VCaP (cell line): Measurements from ENCODE around the gene MRPL44.

Experiments
- H3K27ac ChIP-seq: fragments of 450-650 bp; 2 replicates; pipeline ENCODE4 v1.5.1; 2017
- CTCF ChIP-seq: fragments of 450-650 bp; conservative IDR thresholded peaks from 2 replicates; pipeline ENCODE4 v1.5.1; 2017; ENCODE audit warnings: mild to moderate bottlenecking, moderate library complexity

Gene MRPL44

GRCh38 chr2:223959688-223960087, 2.4 kb downstream of the MRPL44 start:
- H3K27ac ChIP-seq: no peak overlapping the region
- no peak for TF ChIP-seq CTCF

GRCh38 chr2:223967981-223968380, 10.7 kb downstream of the MRPL44 start:
- TF ChIP-seq CTCF: no peak
- H3K27ac ChIP-seq: no peak overlapping the region

GRCh38 chr2:223969315-223969714, 12.1 kb downstream of the MRPL44 start:
- no peak for TF ChIP-seq CTCF
- no peak overlapping the region for H3K27ac ChIP-seq

- no peak for TF ChIP-seq CTCF
- no peak overlapping the region for H3K27ac ChIP-seq
Measured at GRCh38 chr2:223969856-223970255, 12.6 kb downstream of the MRPL44 start.

GRCh38 chr2:223970343-223971128, 13.3 kb downstream of the MRPL44 start:
- peak; percentile 95 for TF ChIP-seq CTCF
- H3K27ac ChIP-seq: no peak overlapping the region

GRCh38 chr2:223971731-223972130, 14.5 kb downstream of the MRPL44 start:
- no peak overlapping the region for H3K27ac ChIP-seq
- TF ChIP-seq CTCF: no peak

- H3K27ac ChIP-seq: no peak overlapping the region
Measured at GRCh38 chr2:223972656-223973102, 15.4 kb downstream of the MRPL44 start.

More at GRCh38 chr2:223972656-223973102, 15.4 kb downstream of the MRPL44 start:
- TF ChIP-seq CTCF: no peak
